H9 (cell line): ENCODE results near the gene KIF16B. TPM values are rescaled to one million over a fixed set of nuclear protein-coding genes. Genes with fewer than 3 reads are reported as not detected.

Experiments used
- DNase-seq: peaks from one replicate; pipeline ENCODE4 v3.0.0-alpha.2; 2017
- H2AFZ ChIP-seq: one replicate; pipeline ENCODE4 v1.6.1; 2013; ENCODE audit warnings: mild to moderate bottlenecking, low read length, control low read depth, moderate library complexity
- H2AK5ac ChIP-seq: 2 replicates; pipeline ENCODE4 v1.6.1; 2013; ENCODE audit warnings: low read length, control low read depth, mixed read lengths; ENCODE audit not compliant: insufficient read length
- H2BK120ac ChIP-seq: one replicate; pipeline ENCODE4 v1.6.1; 2013; ENCODE audit warnings: low read depth, mild to moderate bottlenecking, low read length, control low read depth, inconsistent platforms; ENCODE audit not compliant: poor library complexity, severe bottlenecking
- H2BK12ac ChIP-seq: 2 replicates; pipeline ENCODE4 v1.6.1; 2013; ENCODE audit warnings: low read length, control low read depth, mixed read lengths, low read depth; ENCODE audit not compliant: insufficient read length
- H2BK15ac ChIP-seq: 2 replicates; pipeline ENCODE4 v1.6.1; 2013; ENCODE audit warnings: low read depth, low read length, control low read depth
- H2BK20ac ChIP-seq: one replicate; pipeline ENCODE4 v1.6.1; 2013; ENCODE audit warnings: low read depth, mild to moderate bottlenecking, low read length, control low read depth, inconsistent platforms; ENCODE audit not compliant: poor library complexity, severe bottlenecking
- H2BK5ac ChIP-seq: 2 replicates; pipeline ENCODE4 v1.6.1; 2013; ENCODE audit warnings: low read length, control low read depth, mixed read lengths; ENCODE audit not compliant: insufficient read length
- H3K14ac ChIP-seq: 2 replicates; pipeline ENCODE4 v1.6.1; 2013; ENCODE audit warnings: low read length, control low read depth; ENCODE audit not compliant: insufficient read depth
- H3K18ac ChIP-seq: 2 replicates; pipeline ENCODE4 v1.6.1; 2013; ENCODE audit warnings: low read depth, mild to moderate bottlenecking, mixed read lengths, low read length, control low read depth; ENCODE audit not compliant: insufficient read length
- H3K23ac ChIP-seq: 2 replicates; pipeline ENCODE4 v1.6.1; 2013; ENCODE audit warnings: low read length, control low read depth, mixed read lengths, low read depth; ENCODE audit not compliant: insufficient read length
- H3K23me2 ChIP-seq: 2 replicates; pipeline ENCODE4 v1.6.1; 2013; ENCODE audit warnings: low read depth, mild to moderate bottlenecking, mixed read lengths, low read length, control low read depth; ENCODE audit not compliant: insufficient read length, poor library complexity, severe bottlenecking
- H3K27ac ChIP-seq: 2 replicates; pipeline ENCODE4 v1.5.1; 2013; ENCODE audit warnings: low read length, control low read depth, mixed read lengths, low read depth; ENCODE audit not compliant: insufficient read length
- H3K27me3 ChIP-seq: 2 replicates; pipeline ENCODE4 v1.6.1; 2013; ENCODE audit warnings: low read length, control low read depth, inconsistent platforms; ENCODE audit not compliant: insufficient read depth
- H3K4ac ChIP-seq: 2 replicates; pipeline ENCODE4 v1.6.1; 2013; ENCODE audit warnings: low read depth, mild to moderate bottlenecking, control low read depth, inconsistent platforms, low read length, moderate library complexity
- H3K4me1 ChIP-seq: 2 replicates; pipeline ENCODE4 v1.6.1; 2013; ENCODE audit warnings: low read length, control low read depth, inconsistent platforms; ENCODE audit not compliant: insufficient read depth
- H3K4me2 ChIP-seq: 2 replicates; pipeline ENCODE4 v1.6.1; 2013; ENCODE audit warnings: low read length, control low read depth, mixed read lengths; ENCODE audit not compliant: insufficient read length, insufficient read depth
- H3K56ac ChIP-seq: 2 replicates; pipeline ENCODE4 v1.6.1; 2013; ENCODE audit warnings: low read depth, mild to moderate bottlenecking, mixed read lengths, low read length, control low read depth; ENCODE audit not compliant: insufficient read length
- H3K79me1 ChIP-seq: 2 replicates; pipeline ENCODE4 v1.6.1; 2013; ENCODE audit warnings: low read depth, mild to moderate bottlenecking, moderate library complexity, low read length, control low read depth, inconsistent platforms; ENCODE audit not compliant: insufficient read depth, poor library complexity, severe bottlenecking
- H3K79me2 ChIP-seq: 2 replicates; pipeline ENCODE4 v1.6.1; 2013; ENCODE audit warnings: low read length, control low read depth, inconsistent platforms; ENCODE audit not compliant: insufficient read depth
- H3K9ac ChIP-seq: 2 replicates; pipeline ENCODE4 v1.6.1; 2013; ENCODE audit warnings: low read length, control low read depth, mixed read lengths; ENCODE audit not compliant: insufficient read length; ENCODE audit errors: extremely low read depth
- H3K9me3 ChIP-seq: one replicate; pipeline ENCODE4 v1.6.1; 2013; ENCODE audit warnings: low read depth, low read length, inconsistent platforms; ENCODE audit not compliant: control insufficient read depth
- H3T11ph ChIP-seq: one replicate; pipeline ENCODE4 v1.6.1; 2013; ENCODE audit warnings: mild to moderate bottlenecking, low read length, control low read depth, inconsistent platforms
- H4K20me1 ChIP-seq: one replicate; pipeline ENCODE4 v1.6.1; 2013; ENCODE audit not compliant: control insufficient read depth, insufficient read length, insufficient read depth
- H4K5ac ChIP-seq: 2 replicates; pipeline ENCODE4 v1.6.1; 2013; ENCODE audit warnings: low read depth, mild to moderate bottlenecking, mixed read lengths, low read length, control low read depth; ENCODE audit not compliant: insufficient read length
- H4K8ac ChIP-seq: replicated peaks from 2 replicates; pipeline ENCODE4 v1.6.1; 2013; ENCODE audit warnings: low read length, control low read depth, mixed read lengths, low read depth; ENCODE audit not compliant: insufficient read length
- H4K91ac ChIP-seq: 2 replicates; pipeline ENCODE4 v1.6.1; 2013; ENCODE audit warnings: low read depth, mild to moderate bottlenecking, moderate library complexity, mixed read lengths, low read length, control low read depth; ENCODE audit not compliant: insufficient read length
- H3K27ac Mint-ChIP-seq, 3 experiments: 2 replicates in 2 of 3; 3 replicates in 1 of 3; pipeline ENCODE4 v1.8.0; 2020 to 2021; ENCODE audit warnings: mixed read lengths in 3 of 3, mild to moderate bottlenecking in 1 of 3, moderate library complexity in 1 of 3
- H3K27me3 Mint-ChIP-seq: 2 replicates; pipeline ENCODE4 v1.8.0; 2021; ENCODE audit warnings: low read depth, mild to moderate bottlenecking, moderate library complexity, mixed read lengths
- H3K36me3 Mint-ChIP-seq, 3 experiments: 2 replicates in 2 of 3; 3 replicates in 1 of 3; pipeline ENCODE4 v1.8.0; 2020 to 2021; ENCODE audit warnings: low read depth in 3 of 3, mixed read lengths in 3 of 3; ENCODE audit not compliant: insufficient read depth in 1 of 3
- H3K4me1 Mint-ChIP-seq, 2 experiments: 2 replicates each; pipeline ENCODE4 v1.8.0; 2020; ENCODE audit warnings: mixed read lengths in 2 of 2
- H3K4me3 Mint-ChIP-seq, 2 experiments: 2 replicates in 1 of 2; 3 replicates in 1 of 2; pipeline ENCODE4 v1.8.0; 2020 to 2021; ENCODE audit warnings: mild to moderate bottlenecking in 2 of 2, mixed read lengths in 2 of 2, moderate library complexity in 1 of 2
- H3K9me3 Mint-ChIP-seq, 2 experiments: 2 replicates in 1 of 2; 3 replicates in 1 of 2; pipeline ENCODE4 v1.8.0; 2020; ENCODE audit warnings: mild to moderate bottlenecking in 2 of 2, mixed read lengths in 2 of 2, moderate library complexity in 1 of 2
- CTCF ChIP-seq: fragments of 200-600 bp; sonication (generic); conservative IDR thresholded peaks from 3 replicates; pipeline ENCODE4 v1.8.0; 2021; ENCODE audit warnings: antibody characterized with exemption, mild to moderate bottlenecking
- WGBS: extraction: QIAGEN DNeasy Blood & Tissue Kit; methylation state at CpG from one replicate; pipeline ENCODE4 v1.1.7; 2013; ENCODE audit warnings: missing lambda C conversion rate, low lambda C conversion rate, mixed read lengths; ENCODE audit not compliant: insufficient read length; ENCODE audit errors: extremely low coverage; 5-methylcytosine and 5-hydroxymethylcytosine counted together
- total RNA-seq: library from RNA; stranded (reverse); gene quantifications from 2 replicates; pipeline ENCODE4 v1.2.1, GENCODE V29; 2021

Gene KIF16B
- total RNA-seq, 1 experiment from 2014 or later: 7.4 TPM

- Mint-ChIP-seq H3K27ac (no peak overlapping the region), H3K4me1 (peaks cover 0 to 5% of the 10 kb centered on the region in 2 experiments; a peak in 1 of 4 replicates), H3K27me3 (no peaks in the 10 kb centered on the region), H3K4me3 (no peak overlapping the region), H3K36me3 (peaks cover 0 to under 1% (median 0%) of the 10 kb centered on the region in 3 experiments; a peak in 1 of 7 replicates), H3K9me3 (no peaks in the 10 kb centered on the region)
- no peaks in the 10 kb centered on the region for H3K27me3 ChIP-seq
- H4K8ac ChIP-seq: no peak overlapping the region
- H4K5ac ChIP-seq: no peak overlapping the region
- H3K14ac ChIP-seq: no peak overlapping the region
- H2AK5ac ChIP-seq: no peak overlapping the region
- H2BK5ac ChIP-seq: no peak overlapping the region
- no peak overlapping the region for H2AFZ ChIP-seq
- no peak overlapping the region for H3K4me2 ChIP-seq
- no peaks in the 10 kb centered on the region for H3K4me1 ChIP-seq
- H2BK20ac ChIP-seq: no peak overlapping the region
- no peak overlapping the region for H3K56ac ChIP-seq
- H4K91ac ChIP-seq: no peak overlapping the region
- H3K18ac ChIP-seq: no peak overlapping the region
- no peak overlapping the region for H3K9ac ChIP-seq
- no peaks in the 10 kb centered on the region for H3K79me2 ChIP-seq
- no peak for DNase-seq
- no peak overlapping the region for H2BK120ac ChIP-seq
- H4K20me1 ChIP-seq: no peaks in the 10 kb centered on the region
- H3K4ac ChIP-seq: no peak overlapping the region
- no peak overlapping the region for H2BK15ac ChIP-seq
- no peak overlapping the region for H3K23ac ChIP-seq
- WGBS: no CpG with 5 or more reads among the region's 4 CpGs
- no peaks in the 10 kb centered on the region for H3K23me2 ChIP-seq
- no peaks in the 10 kb centered on the region for H3K79me1 ChIP-seq
- no peak overlapping the region for H3K27ac ChIP-seq
- no peak overlapping the region for H2BK12ac ChIP-seq
- no peak overlapping the region for H3T11ph ChIP-seq
- H3K9me3 ChIP-seq: no peaks in the 10 kb centered on the region
- no peak for TF ChIP-seq CTCF
These were observed 127.0 kb downstream of the KIF16B start for GRCh38 chr20:16446246-16446645.
